Prostate gland (tissue), 2 donors: ENCODE measurements around the gene IDUA. TPM values are rescaled to one million over a fixed set of nuclear protein-coding genes. Genes with fewer than 3 reads are reported as not detected.

Experiments
- DNase-seq: peaks from one replicate; pipeline ENCODE4 v3.0.0-alpha.2; 2019; ENCODE audit warnings: low spot score
- H3K27ac ChIP-seq, 2 donors: fragments of 200-600 bp; sonication (generic); 2 replicates each; pipeline ENCODE4 v1.5.1; 2017 to 2019
- H3K27me3 ChIP-seq: fragments of 200-600 bp; sonication (generic); replicated peaks from 2 replicates; pipeline ENCODE4 v1.5.1; 2019; ENCODE audit not compliant: insufficient read depth
- H3K36me3 ChIP-seq, 2 donors: fragments of 200-600 bp; sonication (generic); 1 replicate in 1 of 2; 2 replicates in 1 of 2; pipeline versions ENCODE4 v1.5.1 to v1.8.1; 2017 to 2019
- H3K4me1 ChIP-seq: fragments of 200-600 bp; sonication (generic); replicated peaks from 2 replicates; pipeline ENCODE4 v1.5.1; 2019
- H3K4me3 ChIP-seq, 2 donors: fragments of 200-600 bp; sonication (generic); 2 replicates each; pipeline ENCODE4 v1.5.1; 2017 to 2019
- H3K9me3 ChIP-seq: fragments of 200-600 bp; sonication (generic); 2 replicates; pipeline ENCODE4 v1.5.1; 2017
- CTCF ChIP-seq, 4 experiments: fragments of 200-600 bp in 2 of 4; fragments of 450-650 bp in 2 of 4; sonication (generic) in 2 of 4; IDR thresholded peaks; 1 replicate in 3 of 4; 2 replicates in 1 of 4; pipeline ENCODE4 v1.5.1; 2016 to 2019; ENCODE audit warnings: antibody characterized with exemption in 4 of 4, mild to moderate bottlenecking in 2 of 4, moderate library complexity in 2 of 4
- POLR2A ChIP-seq: fragments of 450-650 bp; IDR thresholded peaks from one replicate; pipeline ENCODE4 v1.6.1; 2016; ENCODE audit warnings: antibody characterized with exemption, mild to moderate bottlenecking
- POLR2AphosphoS5 ChIP-seq: sonication (generic); formaldehyde crosslinking; IDR thresholded peaks from one replicate; pipeline ENCODE4 v1.6.1; 2017; ENCODE audit warnings: antibody characterized with exemption
- WGBS: methylation state at CpG from one replicate; pipeline ENCODE4 v1.1.5; 2018; 5-methylcytosine and 5-hydroxymethylcytosine counted together
- intact Hi-C: fragments of 100-400 bp; cut with DNase I; formaldehyde crosslinking; loops from one replicate; pipeline ENCODE4 v1.14.2; 2022
- total RNA-seq, 2 donors: library from RNA; depleted of rRNA; stranded (reverse); fragments of >200 nt; gene quantifications; one replicate each; pipeline ENCODE4 v1.1.0, GENCODE V29; 2016

Gene IDUA
- total RNA-seq, 2 donors from 2014 or later = 53.6 to 56.8 TPM

GRCh38 chr4:1038948-1039492 lies 52.2 kb downstream of the IDUA start:
- intact Hi-C loops = no loop called here
- H3K4me3 ChIP-seq = no peak overlapping the region
- TF ChIP-seq POLR2A (no peak), CTCF (IDR thresholded peaks at IDR 0.05) (no peak), POLR2AphosphoS5 (no peak)
- H3K27me3 ChIP-seq = no peaks in the 10 kb centered on the region
- H3K9me3 ChIP-seq = no peaks in the 10 kb centered on the region
- H3K27ac ChIP-seq = peak overlapping the region in 1 of 2 donors; percentile 23
- DNase-seq = no peak
- H3K36me3 ChIP-seq = no peaks in the 10 kb centered on the region
- WGBS = 63% methylated on average over 16 of the region's 16 CpGs
- H3K4me1 ChIP-seq = peaks cover 15% of the 10 kb centered on the region

GRCh38 chr4:1039493-1040343 lies 52.9 kb downstream of the IDUA start:
- Histone ChIP-seq H3K27me3 (no peaks in the 10 kb centered on the region), H3K36me3 (no peaks in the 10 kb centered on the region), H3K9me3 (no peaks in the 10 kb centered on the region), H3K27ac (peak overlapping the region in 1 of 2 donors; percentile 23), H3K4me1 (peaks cover 15% of the 10 kb centered on the region), H3K4me3 (no peak overlapping the region)
- intact Hi-C loops = no loop called here
- WGBS = 29% methylated on average over 18 of the region's 20 CpGs
- TF ChIP-seq CTCF (IDR thresholded peaks at IDR 0.05) (no peak), POLR2AphosphoS5 (no peak), POLR2A (no peak)
- peak; percentile 48 for DNase-seq

GRCh38 chr4:1040344-1041146 lies 53.7 kb downstream of the IDUA start:
- no peak overlapping the region for H3K27ac ChIP-seq
- 82% methylated on average over 21 of the region's 21 CpGs for WGBS

GRCh38 chr4:1041147-1041935 lies 54.5 kb downstream of the IDUA start:
- intact Hi-C loops = no loop called here
- 21% methylated on average over 32 of the region's 36 CpGs for WGBS

More at GRCh38 chr4:1040344-1041146, 53.7 kb downstream of the IDUA start:
- Histone ChIP-seq H3K4me1 (peaks cover 15% of the 10 kb centered on the region), H3K9me3 (no peaks in the 10 kb centered on the region), H3K4me3 (no peak overlapping the region), H3K36me3 (no peaks in the 10 kb centered on the region), H3K27me3 (no peaks in the 10 kb centered on the region)
- DNase-seq = no peak
- TF ChIP-seq POLR2A = no peak
- TF ChIP-seq CTCF (IDR thresholded peaks at IDR 0.05) = no peak
- TF ChIP-seq POLR2AphosphoS5 = no peak
- intact Hi-C loops = no loop called here

More at GRCh38 chr4:1041147-1041935, 54.5 kb downstream of the IDUA start:
- DNase-seq = no peak
- peaks cover 15% of the 10 kb centered on the region for H3K4me1 ChIP-seq
- no peaks in the 10 kb centered on the region for H3K27me3 ChIP-seq
- no peaks in the 10 kb centered on the region for H3K36me3 ChIP-seq
- peak; percentile 24 for TF ChIP-seq POLR2AphosphoS5
- no peak for TF ChIP-seq POLR2A
- no peak overlapping the region for H3K27ac ChIP-seq
- H3K4me3 ChIP-seq = no peak overlapping the region
- no peaks in the 10 kb centered on the region for H3K9me3 ChIP-seq
